ENCODE data around the gene SLC4A5. TPM values are rescaled to one million over a fixed set of nuclear protein-coding genes. Genes with fewer than 3 reads are reported as not detected.

Gene SLC4A5
- total and polyA plus RNA-seq, 11 donors = 0.36 to 4.1 (median 1.6) TPM

GRCh38 chr2:74186038-74186437, 157.2 kb downstream of the SLC4A5 start:
- peak; percentile 45 to 80 (median 53) for ATAC-seq
- WGBS, 4 donors = 79 to 81% (median 80%) methylated on average over 9 of the region's 9 CpGs

GRCh38 chr2:74183878-74184277, 159.3 kb downstream of the SLC4A5 start:
- no peaks in the 10 kb centered on the region for H3K9me3 ChIP-seq
- no peaks in the 10 kb centered on the region for H3K27me3 ChIP-seq
- ATAC-seq (no peak), DNase-seq (no peak)
- TF ChIP-seq CTCF (IDR thresholded peaks at IDR 0.05) = no peak
- no peak for TF ChIP-seq POLR2A (IDR thresholded peaks at IDR 0.05)
- peak overlapping the region in 1 of 12 donors; percentile 28 for H3K27ac ChIP-seq
- intact Hi-C loops (cut with DNase I) = no loop called here
- no peak overlapping the region for H3K4me3 ChIP-seq
- H3K36me3 ChIP-seq = no peaks in the 10 kb centered on the region
- 81 to 88% (median 84%) methylated on average over 2 of the region's 2 CpGs for WGBS, 4 donors
- H3K4me1 ChIP-seq = peaks cover 0 to 34% (median 0%) of the 10 kb centered on the region in 12 donors

More at GRCh38 chr2:74186038-74186437, 157.2 kb downstream of the SLC4A5 start:
- peak in 4 of 5 donors; percentile 25 to 41 (median 34) for DNase-seq
- Histone ChIP-seq H3K4me1 (peaks cover 0 to 21% (median 0%) of the 10 kb centered on the region in 12 donors), H3K9me3 (no peaks in the 10 kb centered on the region), H3K36me3 (no peaks in the 10 kb centered on the region), H3K27ac (peak overlapping the region in 2 of 12 donors; percentile 17 to 93), H3K27me3 (no peaks in the 10 kb centered on the region), H3K4me3 (no peak overlapping the region)
- TF ChIP-seq POLR2A (IDR thresholded peaks at IDR 0.05) (no peak), CTCF (IDR thresholded peaks at IDR 0.05) (no peak)
- intact Hi-C loops (cut with DNase I) = no loop called here

GRCh38 chr2:74181739-74182138, 161.5 kb downstream of the SLC4A5 start:
- Histone ChIP-seq H3K27ac (peak overlapping the region in 2 of 12 donors; percentile 7 to 98), H3K4me1 (peaks cover 0 to 41% (median 10%) of the 10 kb centered on the region in 12 donors), H3K4me3 (peak overlapping the region in 1 of 12 donors; percentile 23), H3K9me3 (no peaks in the 10 kb centered on the region), H3K36me3 (peaks cover 0 to 2% (median 0%) of the 10 kb centered on the region in 9 donors), H3K27me3 (no peaks in the 10 kb centered on the region)
- ATAC-seq = peak in 2 of 4 donors; percentile 23 to 29
- 42 to 67% (median 56%) methylated on average over 7 of the region's 7 CpGs for WGBS, 4 donors
- DNase-seq = peak in 4 of 5 donors; percentile 40 to 49 (median 41)
- TF ChIP-seq CTCF (IDR thresholded peaks at IDR 0.05) (no peak), POLR2A (IDR thresholded peaks at IDR 0.05) (no peak)
- intact Hi-C loops (cut with DNase I) = no loop called here

- TF ChIP-seq POLR2A (IDR thresholded peaks at IDR 0.05) (peak in 1 of 2 donors; percentile 26), CTCF (IDR thresholded peaks at IDR 0.05) (peak in 8 of 12 donors; percentile 15 to 47 (median 32))
- H3K4me3 ChIP-seq = peak overlapping the region; percentile 12 to 94 (median 76)
- no peaks in the 10 kb centered on the region for H3K27me3 ChIP-seq
- peak in 1 of 5 donors; percentile 33 for DNase-seq
- no peaks in the 10 kb centered on the region for H3K9me3 ChIP-seq
- WGBS, 4 donors = 50 to 57% (median 56%) methylated on average over 23 to 25 of the region's 25 CpGs
- H3K4me1 ChIP-seq = peaks cover 0 to 60% (median 27%) of the 10 kb centered on the region in 12 donors
- peak overlapping the region in 10 of 12 donors; percentile 25 to 98 (median 94) for H3K27ac ChIP-seq
- peaks cover 0 to 5% (median 0%) of the 10 kb centered on the region in 9 donors for H3K36me3 ChIP-seq
- peak in 2 of 4 donors; percentile 2 to 7 for ATAC-seq
- intact Hi-C loops (cut with DNase I) = loop anchor here in 2 of 10 donors (2.0 kb wide), 3 partner anchors 20 to 58 kb away; partner anchors contain the start of gene MTHFD2 (in 1 of the 2)
Measured at GRCh38 chr2:74179063-74179865, 164.0 kb downstream of the SLC4A5 start.

Data from heart left ventricle (tissue), 16 donors.